PC-3 (cell line): ENCODE measurements around the gene UQCR10. TPM values are rescaled to one million over a fixed set of nuclear protein-coding genes. Genes with fewer than 3 reads are reported as not detected.
"Not testable (repeated sequence)": the region's sequence is repeated elsewhere in the genome, so short reads cannot be mapped to it uniquely, and the experiment has no call there.

ENCODE experiments used
- ATAC-seq: fragments of 200-7000 bp; cut with Tn5 transposase; 2 replicates; pipeline ENCODE4 v1.9.1; 2020; ENCODE audit warnings: mild to moderate bottlenecking, moderate library complexity
- BruUV-seq: library from RNA; stranded (reverse); fragments of 400-500 nt; replicated peaks from 2 replicates; lab custom pipeline; 2021; lab: Mats Ljungman, UMichigan
- CTCF ChIA-PET: fragments of 300-600 bp; sonication (Branson Sonifier 250); formaldehyde crosslinking; loops from one replicate; lab custom pipeline; 2022; ENCODE audit warnings: antibody characterized with exemption; lab: Charles Lee
- POLR2A ChIA-PET: fragments of 300-600 bp; sonication (Branson Sonifier 250); formaldehyde crosslinking; loops from one replicate; lab custom pipeline; 2022; ENCODE audit warnings: antibody characterized with exemption; ENCODE audit not compliant: unreplicated experiment; lab: Charles Lee
- DNase-seq: peaks from one replicate; pipeline ENCODE4 v3.0.0-alpha.2; 2015
- H2AFZ ChIP-seq: fragments of 300-600 bp; sonication (generic); 2 replicates; pipeline ENCODE4 v1.6.0; 2016; ENCODE audit warnings: antibody characterized with exemption, low read length
- H3F3A ChIP-seq: fragments of 300-600 bp; sonication (generic); one replicate; pipeline ENCODE4 v1.6.0; 2017; ENCODE audit warnings: antibody characterized with exemption, low read length, control low read depth, mild to moderate bottlenecking; ENCODE audit not compliant: unreplicated experiment
- H3K27ac ChIP-seq: fragments of 300-600 bp; sonication (generic); 2 replicates; pipeline ENCODE4 v1.5.1; 2016; ENCODE audit warnings: mild to moderate bottlenecking, low read length
- H3K27me3 ChIP-seq: fragments of 300-600 bp; sonication (generic); 2 replicates; pipeline ENCODE4 v1.6.1; 2016; ENCODE audit warnings: low read length, mixed read lengths
- H3K36me3 ChIP-seq: fragments of 300-600 bp; sonication (generic); 2 replicates; pipeline ENCODE4 v1.6.1; 2016; ENCODE audit warnings: low read depth, mixed run types, low read length, mixed read lengths
- H3K4me1 ChIP-seq: fragments of 300-600 bp; sonication (generic); 2 replicates; pipeline ENCODE4 v1.5.1; 2016; ENCODE audit warnings: low read length; ENCODE audit not compliant: insufficient read depth
- H3K4me2 ChIP-seq: fragments of 300-600 bp; sonication (generic); 2 replicates; pipeline ENCODE4 v1.6.0; 2016; ENCODE audit warnings: low read length
- H3K4me3 ChIP-seq: fragments of 300-600 bp; sonication (generic); 2 replicates; pipeline ENCODE4 v1.5.1; 2016; ENCODE audit warnings: mild to moderate bottlenecking, low read length, mixed read lengths
- H3K79me2 ChIP-seq: fragments of 300-600 bp; sonication (generic); 2 replicates; pipeline ENCODE4 v1.6.1; 2017; ENCODE audit warnings: low read length, mixed read lengths
- H3K9ac ChIP-seq: fragments of 300-600 bp; sonication (generic); 2 replicates; pipeline ENCODE4 v1.6.0; 2016; ENCODE audit warnings: mild to moderate bottlenecking, low read length
- H3K9me2 ChIP-seq: fragments of 300-600 bp; sonication (generic); replicated peaks from 2 replicates; pipeline ENCODE4 v1.6.1; 2016; ENCODE audit warnings: mixed run types, low read length, mixed read lengths
- H3K9me3 ChIP-seq: fragments of 300-600 bp; sonication (generic); 2 replicates; pipeline ENCODE4 v1.6.1; 2016; ENCODE audit warnings: low read length, mixed read lengths
- H4K20me1 ChIP-seq: fragments of 300-600 bp; sonication (generic); 2 replicates; pipeline ENCODE4 v1.6.1; 2016; ENCODE audit warnings: low read length, mixed read lengths
- EZH2 ChIP-seq: fragments of 300-600 bp; sonication (generic); IDR thresholded peaks from one replicate; pipeline ENCODE4 v1.6.1; 2017; ENCODE audit warnings: antibody characterized with exemption, mild to moderate bottlenecking, low read length; ENCODE audit not compliant: unreplicated experiment
- EZH2phosphoT487 ChIP-seq: fragments of 300-600 bp; sonication (generic); IDR thresholded peaks from 2 replicates; pipeline ENCODE4 v1.6.1; 2018; ENCODE audit warnings: mild to moderate bottlenecking, antibody characterized with exemption, low read length, borderline replicate concordance
- intact Hi-C: fragments of 100-400 bp; cut with micrococcal nuclease; formaldehyde crosslinking; loops from 2 replicates; pipeline ENCODE4 v1.9.0; 2023
- total RNA-seq: library from RNA; depleted of rRNA; stranded (reverse); fragments of >200 nt; gene quantifications from 2 replicates; pipeline ENCODE4 v1.2.3, GENCODE V29; 2014
- TF ChIP-seq, protein P1 (sequence below): fragments of 300-600 bp; sonication (generic); conservative IDR thresholded peaks from 2 replicates; pipeline ENCODE4 v1.5.1; 2017; ENCODE audit warnings: antibody characterized with exemption, low read depth, mild to moderate bottlenecking, low read length

Gene UQCR10
- total RNA-seq, 1 experiment from 2014 or later = 196 TPM

DNA sequence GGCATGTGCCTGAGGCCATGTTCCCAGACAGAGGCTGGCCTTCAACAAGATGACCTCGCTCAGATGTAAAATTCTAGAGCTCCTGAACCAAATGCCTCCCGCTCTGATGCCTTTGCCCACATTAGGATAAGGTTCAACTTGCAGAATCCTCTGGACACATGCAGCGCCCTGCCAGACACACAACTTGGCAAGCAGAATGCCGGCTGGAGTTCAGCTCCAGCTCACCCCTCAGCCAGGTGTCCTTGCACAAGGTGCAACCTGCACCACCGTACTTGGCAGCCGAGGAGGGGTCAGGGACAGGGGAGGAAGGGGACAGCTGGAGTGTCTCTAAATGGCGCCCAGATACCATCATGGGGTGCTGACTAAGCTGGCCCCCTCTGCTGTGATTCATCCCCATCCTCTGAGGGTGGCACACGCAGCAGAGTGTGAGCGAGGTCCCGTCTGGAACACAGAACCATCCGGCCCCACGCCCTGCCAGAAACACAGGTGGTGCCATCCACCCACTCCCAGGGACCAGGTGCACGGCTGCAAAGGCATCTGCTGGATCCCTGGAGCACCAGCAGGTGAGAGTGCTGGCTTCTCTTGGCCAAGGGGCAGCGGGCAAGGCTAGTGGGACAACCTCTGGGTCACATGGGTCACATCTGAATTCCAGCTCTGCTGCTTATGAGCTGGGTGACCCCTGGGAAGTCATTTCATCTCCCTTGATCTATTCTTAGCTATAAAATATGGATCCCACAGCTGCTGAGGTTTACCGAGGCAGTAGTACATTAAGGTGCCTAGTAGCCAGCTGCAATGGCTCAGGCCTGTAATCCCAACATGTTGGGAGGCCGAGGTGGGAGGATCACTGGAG lies 13.1 kb upstream of the UQCR10 start:
- no TSS peak for BruUV-seq
- Histone ChIP-seq H3K9ac (no peak overlapping the region), H3K27me3 (no peaks in the 10 kb centered on the region), H3K4me3 (no peak overlapping the region), H3K79me2 (no peaks in the 10 kb centered on the region), H3K9me3 (no peaks in the 10 kb centered on the region), H4K20me1 (no peaks in the 10 kb centered on the region), H3F3A (no peaks in the 10 kb centered on the region), H3K4me1 (no peaks in the 10 kb centered on the region), H3K36me3 (no peaks in the 10 kb centered on the region), H3K27ac (no peak overlapping the region), H3K4me2 (no peak overlapping the region), H2AFZ (no peak overlapping the region), H3K9me2 (no peaks in the 10 kb centered on the region)
- ATAC-seq (no peak), DNase-seq (no peak)
- ChIA-PET CTCF (no interaction called here), POLR2A (no interaction called here)
- intact Hi-C loops = no loop called here
- TF ChIP-seq, protein P1, sequence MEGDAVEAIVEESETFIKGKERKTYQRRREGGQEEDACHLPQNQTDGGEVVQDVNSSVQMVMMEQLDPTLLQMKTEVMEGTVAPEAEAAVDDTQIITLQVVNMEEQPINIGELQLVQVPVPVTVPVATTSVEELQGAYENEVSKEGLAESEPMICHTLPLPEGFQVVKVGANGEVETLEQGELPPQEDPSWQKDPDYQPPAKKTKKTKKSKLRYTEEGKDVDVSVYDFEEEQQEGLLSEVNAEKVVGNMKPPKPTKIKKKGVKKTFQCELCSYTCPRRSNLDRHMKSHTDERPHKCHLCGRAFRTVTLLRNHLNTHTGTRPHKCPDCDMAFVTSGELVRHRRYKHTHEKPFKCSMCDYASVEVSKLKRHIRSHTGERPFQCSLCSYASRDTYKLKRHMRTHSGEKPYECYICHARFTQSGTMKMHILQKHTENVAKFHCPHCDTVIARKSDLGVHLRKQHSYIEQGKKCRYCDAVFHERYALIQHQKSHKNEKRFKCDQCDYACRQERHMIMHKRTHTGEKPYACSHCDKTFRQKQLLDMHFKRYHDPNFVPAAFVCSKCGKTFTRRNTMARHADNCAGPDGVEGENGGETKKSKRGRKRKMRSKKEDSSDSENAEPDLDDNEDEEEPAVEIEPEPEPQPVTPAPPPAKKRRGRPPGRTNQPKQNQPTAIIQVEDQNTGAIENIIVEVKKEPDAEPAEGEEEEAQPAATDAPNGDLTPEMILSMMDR = no peak
- no peak for TF ChIP-seq EZH2
- no peak for TF ChIP-seq EZH2phosphoT487

DNA sequence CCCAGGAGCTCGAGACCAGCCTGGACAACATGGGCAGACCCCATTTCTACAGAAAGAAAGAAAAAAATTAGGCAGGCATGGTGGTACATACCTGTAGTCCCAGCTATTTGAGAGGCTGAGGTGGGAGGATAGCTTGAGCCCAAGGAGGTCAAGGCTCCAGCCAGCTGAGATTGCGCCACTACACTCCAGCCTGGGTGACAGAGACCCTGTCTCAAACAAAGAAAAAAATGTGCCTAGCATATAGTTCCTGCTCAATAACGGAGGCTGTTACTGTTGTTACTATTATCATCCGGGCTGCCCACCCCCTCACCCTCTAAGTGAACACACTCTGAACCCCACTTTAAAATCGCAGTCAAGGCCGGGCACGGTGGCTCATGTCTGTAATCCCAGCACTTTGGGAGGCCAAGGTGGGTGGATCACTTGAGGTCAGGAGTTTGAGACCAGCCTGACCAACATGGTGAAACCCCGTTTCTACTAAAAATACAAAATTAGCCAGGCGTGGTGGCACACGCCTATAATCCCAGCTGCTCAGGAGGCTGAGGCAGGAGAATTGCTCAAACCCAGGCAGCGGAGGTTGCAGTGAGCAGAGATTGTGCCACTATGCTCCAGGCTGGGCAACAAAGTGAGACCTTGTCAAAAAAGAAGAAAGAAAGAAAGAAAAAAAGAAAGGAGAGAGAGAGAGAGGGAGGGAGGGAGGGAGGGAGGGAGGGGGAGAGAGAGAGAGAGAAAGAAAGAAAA lies 12.3 kb upstream of the UQCR10 start:
- CTCF ChIA-PET = not testable (repeated sequence)

DNA sequence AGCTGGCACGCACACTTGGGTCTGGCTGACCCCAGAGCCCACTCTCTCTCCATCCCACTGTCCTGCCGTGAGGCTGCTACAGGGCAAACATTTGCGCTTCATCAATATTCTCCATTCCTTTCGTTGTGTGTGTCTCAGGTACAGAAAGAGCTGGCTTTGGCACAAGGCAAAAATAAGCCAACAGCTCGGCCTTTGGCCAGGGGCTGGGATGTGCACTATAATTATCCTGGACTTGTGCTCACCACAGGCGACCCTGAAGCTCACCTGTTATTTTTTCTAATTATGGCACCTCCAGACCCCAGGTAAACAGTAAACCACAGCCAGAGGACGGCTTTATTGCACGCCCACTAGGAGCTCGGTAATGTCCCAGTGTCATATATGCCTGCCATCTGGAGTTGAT lies 11.3 kb upstream of the UQCR10 start:
- POLR2A ChIA-PET = no interaction called here
- H3K27ac ChIP-seq = no peak overlapping the region
- no peak overlapping the region for H2AFZ ChIP-seq
- CTCF ChIA-PET = no interaction called here
- H3K4me1 ChIP-seq = no peaks in the 10 kb centered on the region
- no peaks in the 10 kb centered on the region for H3K9me2 ChIP-seq
- no peaks in the 10 kb centered on the region for H3K9me3 ChIP-seq
- H3K9ac ChIP-seq = no peak overlapping the region
- no peaks in the 10 kb centered on the region for H3K27me3 ChIP-seq
- no peak for DNase-seq
- no peaks in the 10 kb centered on the region for H3K36me3 ChIP-seq
- H3K79me2 ChIP-seq = no peaks in the 10 kb centered on the region
- BruUV-seq = no TSS peak
- no peak overlapping the region for H3K4me3 ChIP-seq
- ATAC-seq = no peak
- no peaks in the 10 kb centered on the region for H4K20me1 ChIP-seq
- intact Hi-C loops = no loop called here
- no peak overlapping the region for H3K4me2 ChIP-seq
- no peaks in the 10 kb centered on the region for H3F3A ChIP-seq
- no peak for TF ChIP-seq EZH2
- TF ChIP-seq EZH2phosphoT487 = no peak
- TF ChIP-seq, protein P1 = no peak

More for the DNA sequence above, 12.3 kb upstream of the UQCR10 start:
- H4K20me1 ChIP-seq, H3K9me3 ChIP-seq, H3K4me2 ChIP-seq, intact Hi-C loops, H3K9ac ChIP-seq, H3F3A ChIP-seq, H3K27me3 ChIP-seq, H3K4me1 ChIP-seq, DNase-seq, H3K27ac ChIP-seq, H3K9me2 ChIP-seq, H3K79me2 ChIP-seq, H3K36me3 ChIP-seq, BruUV-seq, POLR2A ChIA-PET, ATAC-seq, H3K4me3 ChIP-seq, H2AFZ ChIP-seq: not testable (repeated sequence)
